Epithelial cell of esophagus (primary cell): ENCODE data around the gene AIPL1.

Experiments
- DNase-seq: peaks from one replicate; pipeline ENCODE4 v3.0.0; 2010; ENCODE audit warnings: low read depth
- H3K4me3 ChIP-seq: 2 replicates; pipeline ENCODE4 v1.5.1; 2011; ENCODE audit warnings: mild to moderate bottlenecking, low read length, control low read depth
- TF ChIP-seq, protein P1 (sequence below): IDR thresholded peaks from 2 replicates; pipeline ENCODE4 v1.5.1; 2011; ENCODE audit warnings: low read depth, mild to moderate bottlenecking, low read length, control low read depth, inconsistent platforms; ENCODE audit not compliant: insufficient read depth; ENCODE audit errors: missing control alignments

The AIPL1 gene

DNA sequence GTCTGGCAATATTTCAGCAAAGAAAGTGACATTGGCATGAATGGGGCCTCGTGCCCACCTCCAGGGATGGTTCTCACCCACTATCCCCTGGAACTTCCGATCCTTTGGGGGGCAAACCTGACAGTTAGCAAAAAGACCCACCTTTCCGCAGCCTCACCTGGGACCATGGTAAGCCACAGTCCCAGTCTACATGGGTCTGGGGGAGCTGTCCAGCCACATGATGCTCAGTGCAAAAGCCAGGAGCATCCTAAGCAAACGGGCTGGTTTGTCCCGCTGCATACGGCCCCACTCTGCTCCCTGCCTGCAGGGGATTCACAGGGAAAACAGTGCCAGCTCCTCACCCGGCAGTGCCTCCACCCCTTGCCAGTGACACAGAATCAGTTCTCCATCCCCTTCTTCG lies 19.3 kb downstream of the AIPL1 start:
- TF ChIP-seq, protein P1, sequence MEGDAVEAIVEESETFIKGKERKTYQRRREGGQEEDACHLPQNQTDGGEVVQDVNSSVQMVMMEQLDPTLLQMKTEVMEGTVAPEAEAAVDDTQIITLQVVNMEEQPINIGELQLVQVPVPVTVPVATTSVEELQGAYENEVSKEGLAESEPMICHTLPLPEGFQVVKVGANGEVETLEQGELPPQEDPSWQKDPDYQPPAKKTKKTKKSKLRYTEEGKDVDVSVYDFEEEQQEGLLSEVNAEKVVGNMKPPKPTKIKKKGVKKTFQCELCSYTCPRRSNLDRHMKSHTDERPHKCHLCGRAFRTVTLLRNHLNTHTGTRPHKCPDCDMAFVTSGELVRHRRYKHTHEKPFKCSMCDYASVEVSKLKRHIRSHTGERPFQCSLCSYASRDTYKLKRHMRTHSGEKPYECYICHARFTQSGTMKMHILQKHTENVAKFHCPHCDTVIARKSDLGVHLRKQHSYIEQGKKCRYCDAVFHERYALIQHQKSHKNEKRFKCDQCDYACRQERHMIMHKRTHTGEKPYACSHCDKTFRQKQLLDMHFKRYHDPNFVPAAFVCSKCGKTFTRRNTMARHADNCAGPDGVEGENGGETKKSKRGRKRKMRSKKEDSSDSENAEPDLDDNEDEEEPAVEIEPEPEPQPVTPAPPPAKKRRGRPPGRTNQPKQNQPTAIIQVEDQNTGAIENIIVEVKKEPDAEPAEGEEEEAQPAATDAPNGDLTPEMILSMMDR, result no peak
- no peak for DNase-seq
- no peak overlapping the region for H3K4me3 ChIP-seq

DNA sequence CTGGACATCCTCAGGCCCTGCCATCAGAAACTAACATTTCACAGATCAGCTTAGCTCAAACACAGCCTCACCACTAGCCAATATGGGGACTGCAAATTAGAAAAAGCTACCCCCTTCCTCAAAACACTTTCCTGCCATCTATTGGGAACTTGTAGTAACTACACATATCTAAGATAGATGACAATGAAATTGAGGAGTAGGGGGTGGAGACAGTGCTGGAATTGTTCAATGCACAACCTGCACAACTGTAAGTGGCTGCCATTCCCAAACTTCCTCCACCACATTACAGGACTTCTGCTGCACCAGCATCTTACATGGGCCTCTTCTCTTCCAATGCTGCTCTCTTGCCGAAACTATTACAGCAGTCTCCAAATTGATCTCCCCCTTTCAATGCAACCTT lies 21.9 kb downstream of the AIPL1 start:
- TF ChIP-seq, protein P1, result peak; percentile 62
- H3K4me3 ChIP-seq, result no peak overlapping the region
- DNase-seq, result peak; percentile 54

DNA sequence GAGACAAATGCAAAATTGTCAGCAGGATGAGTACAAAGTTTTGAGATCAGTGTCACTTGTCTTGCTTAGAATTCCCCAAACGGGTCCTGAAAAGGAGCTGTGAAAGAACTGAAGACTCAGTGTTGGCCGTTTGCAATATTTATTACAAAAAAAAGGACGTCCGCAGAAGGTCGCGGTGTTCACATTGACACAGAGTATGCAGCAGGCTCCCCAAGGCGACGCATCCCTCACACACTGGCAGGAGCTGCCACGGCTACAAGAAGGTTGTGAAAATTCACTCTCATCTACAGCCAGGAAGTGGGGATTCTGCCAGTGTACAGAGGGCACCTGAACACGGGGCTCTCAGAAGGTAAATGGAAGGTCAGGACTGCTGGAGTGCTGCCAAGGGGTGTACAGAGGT lies 26.2 kb downstream of the AIPL1 start:
- no peak for DNase-seq
- TF ChIP-seq, protein P1, result no peak
- H3K4me3 ChIP-seq, result no peak overlapping the region

DNA sequence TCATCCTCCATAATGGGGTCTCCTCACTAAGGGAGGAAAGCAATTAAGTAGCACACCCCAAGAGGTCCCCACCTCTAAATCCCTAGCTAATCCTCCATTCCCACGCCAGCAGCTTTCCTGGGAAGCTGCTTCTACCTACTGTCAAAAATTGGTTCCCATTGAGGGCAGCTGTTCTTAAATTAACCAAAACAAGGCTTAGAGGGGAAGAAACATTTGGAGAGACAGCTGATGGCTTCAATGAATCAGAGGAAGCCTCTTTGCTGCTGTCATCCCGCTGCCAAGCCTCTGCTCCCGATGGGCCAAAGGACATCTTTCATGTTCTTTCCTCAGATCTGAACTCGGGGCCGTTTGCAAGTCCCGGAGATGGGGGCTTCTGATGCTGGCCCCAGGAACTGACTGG lies 26.6 kb downstream of the AIPL1 start:
- TF ChIP-seq, protein P1, result no peak
- H3K4me3 ChIP-seq, result no peak overlapping the region
- DNase-seq, result no peak

DNA sequence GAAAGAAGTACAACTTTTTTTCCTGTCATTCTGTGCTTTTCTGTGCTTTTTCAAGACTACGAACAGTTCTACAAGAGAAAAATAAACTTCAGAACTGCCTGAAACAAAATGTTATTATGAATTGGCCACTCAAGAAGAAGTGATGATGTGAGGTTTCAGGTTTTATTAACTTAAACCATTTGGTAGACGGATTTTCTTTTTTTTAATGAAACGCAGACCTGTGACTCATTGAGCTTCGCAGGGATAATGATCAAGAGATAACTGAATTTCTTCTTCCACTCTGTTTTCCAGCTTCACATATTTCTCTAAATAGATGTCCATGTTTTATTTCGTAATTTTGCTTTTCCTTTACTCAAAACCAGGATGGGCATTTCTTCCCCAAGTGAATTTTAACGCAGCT lies 32.7 kb downstream of the AIPL1 start:
- TF ChIP-seq, protein P1, result no peak
- H3K4me3 ChIP-seq, result no peak overlapping the region
- DNase-seq, result no peak

DNA sequence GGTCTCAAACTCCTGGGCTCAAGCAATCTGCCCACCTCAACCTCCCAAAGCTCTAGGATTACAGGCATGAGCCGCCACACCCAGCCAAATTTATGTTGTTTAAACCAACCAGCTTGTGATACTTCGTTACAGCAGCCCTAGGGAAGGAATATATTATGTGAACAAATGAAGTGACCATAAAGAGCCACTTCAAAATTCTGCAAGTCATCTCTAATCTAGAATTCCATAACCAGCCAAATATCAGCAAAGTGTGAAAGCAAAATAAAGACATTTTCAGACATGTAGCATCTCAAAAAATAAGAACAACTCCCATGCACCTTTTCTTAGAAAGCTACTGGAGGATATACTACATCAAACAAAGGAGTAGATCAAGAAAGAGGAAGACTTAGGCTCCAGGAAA lies 36.0 kb downstream of the AIPL1 start:
- TF ChIP-seq, protein P1, result no peak
- DNase-seq, result no peak
- H3K4me3 ChIP-seq, result no peak overlapping the region

DNA sequence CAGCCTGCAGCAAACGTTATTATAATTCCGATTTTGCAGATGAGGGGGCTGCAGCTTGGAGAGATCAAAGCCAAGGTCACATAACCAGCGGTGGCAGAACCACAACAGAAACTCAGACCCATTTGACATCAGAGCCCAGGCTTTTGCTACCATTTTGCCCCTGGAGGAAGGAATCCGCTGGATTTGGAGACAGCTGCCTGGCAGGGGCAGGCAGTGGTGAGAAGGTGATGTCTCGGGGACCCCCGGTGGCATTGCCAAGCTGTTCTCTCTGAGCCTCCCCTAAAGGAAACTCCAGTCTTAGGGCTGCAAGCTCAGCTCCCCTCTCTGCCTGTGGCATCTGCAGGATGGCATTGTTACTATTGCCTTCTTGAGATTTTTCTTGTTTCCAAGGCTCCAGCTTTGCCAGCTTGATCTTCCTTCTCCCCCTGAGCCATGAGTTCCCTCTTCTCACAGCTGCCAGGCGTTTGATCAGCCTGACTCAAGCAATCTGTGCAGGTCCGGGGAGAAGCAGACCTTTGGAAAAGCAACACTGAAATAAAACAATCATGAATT lies 40.8 kb downstream of the AIPL1 start:
- no peak overlapping the region for H3K4me3 ChIP-seq
- TF ChIP-seq, protein P1, result no peak
- no peak for DNase-seq
